Measurements from ENCODE around the gene ERFL. TPM values are rescaled to one million over a fixed set of nuclear protein-coding genes. Genes with fewer than 3 reads are reported as not detected.

Gene ERFL
- total and polyA plus RNA-seq, 2 donors (not counting 1 experiment from before 2014, with no cell fraction given) = 2.3 to 5.5 TPM

DNA sequence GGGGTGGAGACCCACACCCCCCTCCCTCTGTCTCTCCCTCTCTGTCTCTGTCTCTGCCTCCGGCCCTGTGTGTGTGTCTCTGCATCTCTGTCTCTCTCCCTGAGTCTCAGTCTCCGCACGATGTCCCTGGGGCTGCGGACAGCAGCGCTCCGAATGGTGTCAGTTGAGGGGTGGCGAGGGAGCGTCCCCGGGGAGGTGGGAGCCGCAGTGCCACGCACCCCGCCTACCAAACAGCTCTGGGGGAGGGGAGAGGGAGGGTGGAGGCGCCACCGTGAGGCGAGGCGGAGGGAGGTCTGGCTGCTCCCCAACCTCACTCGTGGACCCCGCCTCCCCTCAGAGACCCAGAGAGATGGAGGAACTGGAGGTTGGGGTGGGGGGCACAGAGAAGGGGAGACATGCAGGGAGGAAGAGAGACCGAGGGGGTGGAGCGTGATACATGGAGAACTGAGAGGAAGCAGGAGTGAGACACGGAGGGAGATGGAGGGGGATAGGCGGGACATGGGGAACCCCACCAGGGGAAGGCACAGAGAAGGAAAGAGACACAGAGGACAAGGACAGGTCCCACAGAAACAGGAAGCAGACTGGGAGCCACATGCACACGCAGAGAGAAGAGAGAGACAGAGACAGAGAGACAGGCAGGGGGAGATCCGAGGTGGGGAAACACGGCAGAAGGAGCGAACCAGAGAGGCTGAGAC lies 7.2 kb downstream of the ERFL start:
- peaks cover 21% of the 10 kb centered on the region for H3K4me1 Mint-ChIP-seq
- Histone ChIP-seq H4K20me1 (ENCODE audit: control insufficient read depth, insufficient read depth, low read length, poor library complexity, severe bottlenecking) (peaks cover under 1% of the 10 kb centered on the region), H3K4me3 (ENCODE audit: control extremely low read depth in 1 of 5, extremely low read depth in 1 of 5, insufficient read depth in 1 of 5, low read depth in 2 of 5, low read length in 4 of 5) (no peak overlapping the region), H3K4me2 (replicated peaks; ENCODE audit: low read depth, low read length, poor library complexity, severe bottlenecking) (peak overlapping the region; percentile 64), H3K27ac (ENCODE audit: low read length in 2 of 2) (no peak overlapping the region), H3K9me3 (ENCODE audit: control extremely low read depth in 1 of 3, control insufficient read depth in 2 of 3, insufficient read depth in 1 of 3, low read length in 2 of 3) (peaks cover 0 to 22% (median 0%) of the 10 kb centered on the region in 3 donors), H3K79me2 (ENCODE audit: control insufficient read depth, insufficient read depth, low read length) (peaks cover 10% of the 10 kb centered on the region), H3K9ac (ENCODE audit: low read length) (peak overlapping the region; percentile 1), H3K4me1 (ENCODE audit: control insufficient read depth in 2 of 2, insufficient read depth in 2 of 2, low read length in 2 of 2) (peaks cover 44 to 45% of the 10 kb centered on the region in 2 donors), H2AFZ (ENCODE audit: insufficient read depth, low read depth, low read length, poor library complexity, severe bottlenecking) (no peak overlapping the region), H3K27me3 (replicated peaks in 1 of 4; ENCODE audit: control extremely low read depth in 1 of 4, control insufficient read depth in 3 of 4, insufficient read depth in 4 of 4, low read length in 3 of 4) (peaks cover 0 to 49% (median 35%) of the 10 kb centered on the region in 4 experiments), H3K36me3 (replicated peaks in 1 of 2; ENCODE audit: control extremely low read depth in 1 of 2, control insufficient read depth in 1 of 2, extremely low read depth in 1 of 2, insufficient read depth in 2 of 2, low read length in 1 of 2) (no peaks in the 10 kb centered on the region)
- H3K4me3 Mint-ChIP-seq = peak overlapping the region; percentile 62
- no peaks in the 10 kb centered on the region for H3K9me3 Mint-ChIP-seq (ENCODE audit: insufficient read depth)
- intact Hi-C loops (cut with micrococcal nuclease) = no loop called here
- peak; percentile 40 for ATAC-seq (ENCODE audit: low read depth)
- CTCF ChIA-PET = interaction anchor here (0.7 to 2.0 kb wide), 3 partner anchors 31 to 61 kb away, joined by 3 to 7 read pairs (median 5); no protein-coding TSS in a partner anchor
- WGBS (ENCODE audit: insufficient coverage) = 16% methylated on average over 22 of the region's 26 CpGs
- no peak for TF ChIP-seq EZH2 (IDR thresholded peaks at IDR 0.05; ENCODE audit: borderline replicate concordance, insufficient read depth, low read depth, low read length, poor library complexity, severe bottlenecking)
- TF ChIP-seq, protein P1, sequence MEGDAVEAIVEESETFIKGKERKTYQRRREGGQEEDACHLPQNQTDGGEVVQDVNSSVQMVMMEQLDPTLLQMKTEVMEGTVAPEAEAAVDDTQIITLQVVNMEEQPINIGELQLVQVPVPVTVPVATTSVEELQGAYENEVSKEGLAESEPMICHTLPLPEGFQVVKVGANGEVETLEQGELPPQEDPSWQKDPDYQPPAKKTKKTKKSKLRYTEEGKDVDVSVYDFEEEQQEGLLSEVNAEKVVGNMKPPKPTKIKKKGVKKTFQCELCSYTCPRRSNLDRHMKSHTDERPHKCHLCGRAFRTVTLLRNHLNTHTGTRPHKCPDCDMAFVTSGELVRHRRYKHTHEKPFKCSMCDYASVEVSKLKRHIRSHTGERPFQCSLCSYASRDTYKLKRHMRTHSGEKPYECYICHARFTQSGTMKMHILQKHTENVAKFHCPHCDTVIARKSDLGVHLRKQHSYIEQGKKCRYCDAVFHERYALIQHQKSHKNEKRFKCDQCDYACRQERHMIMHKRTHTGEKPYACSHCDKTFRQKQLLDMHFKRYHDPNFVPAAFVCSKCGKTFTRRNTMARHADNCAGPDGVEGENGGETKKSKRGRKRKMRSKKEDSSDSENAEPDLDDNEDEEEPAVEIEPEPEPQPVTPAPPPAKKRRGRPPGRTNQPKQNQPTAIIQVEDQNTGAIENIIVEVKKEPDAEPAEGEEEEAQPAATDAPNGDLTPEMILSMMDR (IDR thresholded peaks at IDR 0.05) = no peak
- H3K27me3 Mint-ChIP-seq = peaks cover 16% of the 10 kb centered on the region
- POLR2A ChIA-PET = interaction anchor here (0.6 to 1.5 kb wide), 4 partner anchors 8 to 43 kb away, joined by 3 to 4 read pairs (median 3); partner anchors contain the start of gene CD79A
- DNase-seq = peak; percentile 49
- H3K27ac Mint-ChIP-seq = no peak overlapping the region
